Lower leg skin (tissue), 4 donors: Measurements from ENCODE around the gene CDKAL1. TPM values are rescaled to one million over a fixed set of nuclear protein-coding genes. Genes with fewer than 3 reads are reported as not detected.

ENCODE experiments used
- DNase-seq, 2 donors: peaks; one replicate each; pipeline ENCODE4 v3.0.0-alpha.2; 2019; ENCODE audit warnings: low spot score in 2 of 2
- H3K4me3 ChIP-seq: fragments of 200-600 bp; sonication (generic); 2 replicates; pipeline ENCODE4 v1.5.1; 2017; ENCODE audit warnings: mild to moderate bottlenecking, low read depth; ENCODE audit not compliant: poor library complexity, severe bottlenecking
- POLR2A ChIP-seq, 2 donors: fragments of 450-650 bp; IDR thresholded peaks; one replicate each; pipeline ENCODE4 v1.6.1; 2016 to 2017; ENCODE audit warnings: antibody characterized with exemption in 2 of 2, mild to moderate bottlenecking in 1 of 2, moderate library complexity in 1 of 2
- WGBS, 2 donors: methylation state at CpG; one replicate each; pipeline ENCODE4 v1.1.5; 2018; 5-methylcytosine and 5-hydroxymethylcytosine counted together
- intact Hi-C: fragments of 100-400 bp; cut with DNase I; formaldehyde crosslinking; loops from one replicate; pipeline ENCODE4 v1.15.0; 2023; ENCODE audit warnings: low total_unique reads
- total RNA-seq, 4 donors: library from RNA; depleted of rRNA; stranded (reverse); fragments of >200 nt; gene quantifications; one replicate each; pipeline ENCODE4 v1.1.0, GENCODE V29; 2016
- TF ChIP-seq, protein P1 (sequence below), 3 donors: fragments of 450-650 bp; IDR thresholded peaks; one replicate each; pipeline ENCODE4 v1.5.1; 2016; ENCODE audit warnings: antibody characterized with exemption in 3 of 3, mild to moderate bottlenecking in 3 of 3, moderate library complexity in 2 of 3

The CDKAL1 gene
- total RNA-seq, 4 donors from 2014 or later: 10.3 to 18.0 (median 11.6) TPM

DNA sequence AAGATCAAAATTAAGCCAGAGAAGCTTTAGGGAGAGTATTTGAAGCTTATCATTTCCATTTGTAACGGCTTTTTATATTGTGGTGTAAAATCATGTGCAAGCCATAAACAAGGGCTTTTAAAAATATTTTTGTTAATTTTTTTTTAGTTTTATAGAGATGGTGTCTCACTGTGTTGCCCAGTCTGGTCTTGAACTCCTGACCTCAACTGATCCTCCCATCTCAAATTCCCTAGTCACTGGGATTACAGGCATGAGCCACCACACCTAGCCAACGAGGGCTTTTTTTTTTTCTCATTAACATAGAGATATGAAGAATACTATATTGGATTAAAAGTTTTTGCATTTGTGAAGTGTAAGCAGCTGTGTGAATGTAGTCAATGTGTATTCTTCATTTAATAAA lies 29.1 kb downstream of the CDKAL1 start:
- TF ChIP-seq, protein P1, sequence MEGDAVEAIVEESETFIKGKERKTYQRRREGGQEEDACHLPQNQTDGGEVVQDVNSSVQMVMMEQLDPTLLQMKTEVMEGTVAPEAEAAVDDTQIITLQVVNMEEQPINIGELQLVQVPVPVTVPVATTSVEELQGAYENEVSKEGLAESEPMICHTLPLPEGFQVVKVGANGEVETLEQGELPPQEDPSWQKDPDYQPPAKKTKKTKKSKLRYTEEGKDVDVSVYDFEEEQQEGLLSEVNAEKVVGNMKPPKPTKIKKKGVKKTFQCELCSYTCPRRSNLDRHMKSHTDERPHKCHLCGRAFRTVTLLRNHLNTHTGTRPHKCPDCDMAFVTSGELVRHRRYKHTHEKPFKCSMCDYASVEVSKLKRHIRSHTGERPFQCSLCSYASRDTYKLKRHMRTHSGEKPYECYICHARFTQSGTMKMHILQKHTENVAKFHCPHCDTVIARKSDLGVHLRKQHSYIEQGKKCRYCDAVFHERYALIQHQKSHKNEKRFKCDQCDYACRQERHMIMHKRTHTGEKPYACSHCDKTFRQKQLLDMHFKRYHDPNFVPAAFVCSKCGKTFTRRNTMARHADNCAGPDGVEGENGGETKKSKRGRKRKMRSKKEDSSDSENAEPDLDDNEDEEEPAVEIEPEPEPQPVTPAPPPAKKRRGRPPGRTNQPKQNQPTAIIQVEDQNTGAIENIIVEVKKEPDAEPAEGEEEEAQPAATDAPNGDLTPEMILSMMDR (IDR thresholded peaks at IDR 0.05): no peak
- no peak for TF ChIP-seq POLR2A (IDR thresholded peaks at IDR 0.05)
- 90 to 92% methylated on average over 2 of the region's 2 CpGs for WGBS, 2 donors
- intact Hi-C loops: no loop called here

DNA sequence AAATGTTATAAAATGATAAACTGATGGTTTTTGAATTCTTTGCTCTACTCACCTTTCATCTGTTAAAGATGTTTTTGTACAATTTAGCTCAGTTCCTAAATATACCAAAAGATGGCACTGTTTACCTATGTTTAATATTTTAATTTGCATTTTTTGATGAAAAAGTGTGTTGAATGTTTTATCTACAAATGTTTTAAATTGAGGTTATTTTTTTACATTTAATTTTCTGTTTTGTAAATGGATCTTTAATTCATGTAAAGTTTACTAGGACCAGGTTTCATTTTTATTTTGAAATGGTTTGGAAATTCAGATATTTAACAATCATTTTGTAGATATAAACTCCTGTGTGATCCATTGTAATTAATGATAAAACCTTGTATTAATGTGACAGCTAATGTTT lies 30.0 kb downstream of the CDKAL1 start:
- intact Hi-C loops: no loop called here
- DNase-seq: no peak
- H3K4me3 ChIP-seq: no peak overlapping the region
- TF ChIP-seq POLR2A (IDR thresholded peaks at IDR 0.05): no peak
- TF ChIP-seq, protein P1 (IDR thresholded peaks at IDR 0.05): no peak

More for the DNA sequence above, 29.1 kb downstream of the CDKAL1 start:
- DNase-seq: no peak
- no peak overlapping the region for H3K4me3 ChIP-seq

DNA sequence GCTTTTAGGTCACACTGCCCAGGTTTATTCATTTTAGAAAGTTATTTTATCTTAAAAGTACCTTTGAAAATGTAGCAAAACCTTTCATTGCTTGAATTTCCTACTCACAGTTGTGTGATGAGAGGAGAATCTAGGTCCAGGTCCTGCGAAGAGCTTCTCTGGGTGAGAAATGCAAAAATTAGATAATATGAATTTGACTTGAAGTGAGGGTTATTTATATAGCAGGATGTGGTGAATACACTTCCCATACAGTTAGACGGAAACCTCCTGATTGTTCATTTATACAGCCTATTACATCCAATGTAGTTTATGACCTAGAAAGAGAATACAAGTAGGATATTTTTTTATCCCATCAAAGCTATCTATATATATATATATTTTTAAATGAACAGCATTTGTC lies 30.5 kb downstream of the CDKAL1 start:
- WGBS, 2 donors: 70 to 74% methylated on average over 2 of the region's 2 CpGs
- TF ChIP-seq, protein P1 (IDR thresholded peaks at IDR 0.05): no peak
- TF ChIP-seq POLR2A (IDR thresholded peaks at IDR 0.05): no peak
- no peak for DNase-seq
- H3K4me3 ChIP-seq: no peak overlapping the region
- intact Hi-C loops: no loop called here

DNA sequence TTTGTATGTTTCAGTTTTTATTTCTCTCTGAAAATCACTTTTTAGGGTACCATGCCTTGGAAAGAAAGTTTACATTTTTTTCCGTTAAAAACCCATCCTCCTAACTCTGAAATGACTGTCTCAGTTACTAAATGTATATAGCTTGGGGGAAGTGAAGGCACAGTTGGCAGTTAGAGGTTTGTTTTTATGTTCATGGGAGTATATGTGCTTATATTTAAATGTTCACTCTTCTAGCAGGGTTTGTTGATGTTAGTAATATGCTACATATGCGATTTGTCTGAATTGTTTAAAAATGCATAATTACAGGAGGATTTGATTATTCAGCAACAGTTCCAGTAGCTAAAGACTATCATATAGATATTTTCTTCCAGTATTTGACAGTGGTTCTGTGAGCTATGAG lies 31.1 kb downstream of the CDKAL1 start:
- no peak for TF ChIP-seq POLR2A (IDR thresholded peaks at IDR 0.05)
- TF ChIP-seq, protein P1 (IDR thresholded peaks at IDR 0.05): no peak
- intact Hi-C loops: no loop called here
- 90 to 92% methylated on average over 2 of the region's 2 CpGs for WGBS, 2 donors
- no peak overlapping the region for H3K4me3 ChIP-seq
- no peak for DNase-seq

DNA sequence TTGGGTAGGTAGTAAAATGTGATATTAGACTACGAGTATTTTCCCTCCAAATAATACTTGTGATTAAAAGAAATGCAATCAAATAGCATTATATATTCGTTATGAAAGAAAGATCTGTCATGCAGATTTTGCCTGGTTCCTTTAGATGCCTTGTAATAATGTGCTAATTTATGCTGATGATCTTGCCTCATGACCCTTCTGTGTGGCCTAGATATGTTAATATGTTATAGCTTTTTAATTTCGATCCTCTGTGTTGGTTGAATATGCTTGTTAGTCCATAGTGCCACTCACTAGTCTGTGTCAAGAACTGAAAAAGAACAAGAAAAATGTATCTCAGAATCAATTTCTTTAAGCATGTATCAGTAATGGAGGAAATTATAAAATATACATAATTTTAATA lies 31.9 kb downstream of the CDKAL1 start:
- no peak for DNase-seq
- WGBS, 2 donors: 80 to 89% methylated on average over 3 of the region's 3 CpGs
- no peak overlapping the region for H3K4me3 ChIP-seq
- TF ChIP-seq, protein P1 (IDR thresholded peaks at IDR 0.05): no peak
- TF ChIP-seq POLR2A (IDR thresholded peaks at IDR 0.05): no peak
- intact Hi-C loops: no loop called here

DNA sequence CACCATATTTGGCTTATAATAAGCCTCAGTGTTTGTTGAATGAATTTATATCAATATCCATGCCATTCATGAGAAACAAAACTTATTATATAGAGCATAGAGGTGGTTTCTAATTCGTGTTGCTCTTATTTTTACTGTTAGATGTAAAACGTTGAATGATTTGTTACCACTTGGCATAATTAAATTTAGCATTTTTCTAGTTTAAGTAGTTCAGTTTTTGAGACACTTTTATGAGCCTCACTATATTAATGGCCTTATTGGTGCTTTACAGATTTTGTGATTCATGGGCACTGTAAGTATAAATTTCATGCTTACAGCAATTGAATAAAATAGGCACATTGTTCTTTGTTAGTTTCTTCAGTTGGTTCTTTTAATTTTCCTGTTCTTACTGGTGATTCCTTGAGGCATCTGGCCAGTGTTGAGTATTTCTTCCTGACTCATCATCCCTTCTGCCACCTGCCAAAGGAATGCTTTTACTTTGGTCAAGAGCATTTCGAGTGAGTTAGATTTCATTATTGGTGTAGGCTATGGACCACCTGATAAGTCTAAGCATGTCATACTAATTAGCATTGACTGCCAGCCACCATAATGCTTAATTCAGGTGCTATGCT lies 34.8 kb downstream of the CDKAL1 start:
- intact Hi-C loops: no loop called here
- WGBS, 2 donors: 47 to 48% methylated on average over 3 of the region's 3 CpGs
- H3K4me3 ChIP-seq: no peak overlapping the region
- no peak for DNase-seq
- TF ChIP-seq POLR2A (IDR thresholded peaks at IDR 0.05): no peak
- TF ChIP-seq, protein P1 (IDR thresholded peaks at IDR 0.05): no peak
